ENCODE measurements around the gene IL19. TPM values are rescaled to one million over a fixed set of nuclear protein-coding genes. Genes with fewer than 3 reads are reported as not detected.

Gene IL19
- polyA plus RNA-seq, 1 of the 3 experiments (the other 2 are of a cell fraction): not detected

GRCh38 chr1:206821493-206821892 is 50.9 kb downstream of the IL19 start:
- no peak for DNase-seq
- CTCF ChIA-PET: interaction anchor here (1.7 kb wide), 1 partner anchor 12 kb away, joined by 4 read pairs; no protein-coding TSS in a partner anchor
- Histone ChIP-seq H3K9ac (no peak overlapping the region), H3K79me2 (ENCODE audit: insufficient read depth) (no peaks in the 10 kb centered on the region), H4K20me1 (ENCODE audit: insufficient read depth) (no peaks in the 10 kb centered on the region), H3F3A (replicated peaks; ENCODE audit: insufficient read depth) (no peaks in the 10 kb centered on the region), H3K4me3 (ENCODE audit: low read depth in 2 of 2, low read length in 1 of 2) (no peak overlapping the region), H3K9me3 (no peaks in the 10 kb centered on the region), H3K9me2 (no peaks in the 10 kb centered on the region), H3K27me3 (ENCODE audit: insufficient read depth) (no peaks in the 10 kb centered on the region), H3K27ac (ENCODE audit: low read depth in 2 of 2, low read length in 1 of 2) (no peak overlapping the region), H3K36me3 (replicated peaks in 1 of 2; ENCODE audit: control insufficient read depth in 1 of 2, insufficient read depth in 2 of 2, low read length in 1 of 2) (no peaks in the 10 kb centered on the region), H3K4me2 (no peak overlapping the region), H2AFZ (ENCODE audit: low read depth) (no peak overlapping the region), H3K4me1 (ENCODE audit: control insufficient read depth in 1 of 2, insufficient read depth in 2 of 2, low read depth in 1 of 2, low read length in 1 of 2) (peaks cover 0 to 3% of the 10 kb centered on the region in 2 experiments; a peak in 2 of 4 replicates)
- POLR2A ChIA-PET: no interaction called here
- TF ChIP-seq SMC3 (IDR thresholded peaks at IDR 0.05; ENCODE audit: low read depth, low read length): no peak
- 70% methylated on average over 4 of the region's 4 CpGs for WGBS (ENCODE audit: low lambda C conversion rate)

GRCh38 chr1:206823727-206824126 is 53.2 kb downstream of the IL19 start:
- Histone ChIP-seq H2AFZ (ENCODE audit: low read depth) (no peak overlapping the region), H3K9me2 (no peaks in the 10 kb centered on the region), H3K27me3 (ENCODE audit: insufficient read depth) (no peaks in the 10 kb centered on the region; the same call in 1 of the 2 replicates), H3F3A (replicated peaks; ENCODE audit: insufficient read depth) (no peaks in the 10 kb centered on the region), H3K9me3 (no peaks in the 10 kb centered on the region), H3K36me3 (replicated peaks in 1 of 2; ENCODE audit: control insufficient read depth in 1 of 2, insufficient read depth in 2 of 2, low read length in 1 of 2) (no peaks in the 10 kb centered on the region), H3K9ac (no peak overlapping the region), H3K4me2 (no peak overlapping the region; the same call in 1 of the 2 replicates), H3K79me2 (ENCODE audit: insufficient read depth) (no peaks in the 10 kb centered on the region), H3K27ac (ENCODE audit: low read depth in 2 of 2, low read length in 1 of 2) (no peak overlapping the region), H3K4me3 (ENCODE audit: low read depth in 2 of 2, low read length in 1 of 2) (no peak overlapping the region), H4K20me1 (ENCODE audit: insufficient read depth) (no peaks in the 10 kb centered on the region), H3K4me1 (ENCODE audit: control insufficient read depth in 1 of 2, insufficient read depth in 2 of 2, low read depth in 1 of 2, low read length in 1 of 2) (peaks cover 0 to 6% of the 10 kb centered on the region in 2 experiments; a peak in 1 of 4 replicates)
- CTCF ChIA-PET: interaction anchor here (1.2 kb wide), 1 partner anchor 9 kb away, joined by 3 read pairs; no protein-coding TSS in a partner anchor
- WGBS (ENCODE audit: low lambda C conversion rate): 81% methylated on average over 5 of the region's 5 CpGs
- no peak for DNase-seq
- POLR2A ChIA-PET: no interaction called here
- no peak for TF ChIP-seq TCF12 (IDR thresholded peaks at IDR 0.05)
- no peak for TF ChIP-seq FOXJ3 (CRISPR knock-in tag; IDR thresholded peaks at IDR 0.05)
- no peak for TF ChIP-seq YY1 (IDR thresholded peaks at IDR 0.05; ENCODE audit: low read depth)
- TF ChIP-seq ZBTB33 (IDR thresholded peaks at IDR 0.05; ENCODE audit: borderline replicate concordance, low read depth): no peak
- TF ChIP-seq RFX5 (IDR thresholded peaks at IDR 0.05; ENCODE audit: low read length): no peak
- no peak for TF ChIP-seq FOSL2 (IDR thresholded peaks at IDR 0.05; ENCODE audit: borderline replicate concordance, low read depth)
- TF ChIP-seq PBX3 (IDR thresholded peaks at IDR 0.05): no peak
- no peak for TF ChIP-seq NRF1 (IDR thresholded peaks at IDR 0.05; ENCODE audit: low read depth, low read length)
- no peak for TF ChIP-seq EZH2phosphoT487 (IDR thresholded peaks at IDR 0.05; ENCODE audit: borderline replicate concordance, low read depth)
- TF ChIP-seq POLR2AphosphoS5 (IDR thresholded peaks at IDR 0.05; ENCODE audit: low read depth, low read length): no peak
- no peak for TF ChIP-seq USF2 (IDR thresholded peaks at IDR 0.05; ENCODE audit: borderline replicate concordance, low read depth, low read length)
- no peak for TF ChIP-seq MAX (IDR thresholded peaks at IDR 0.05; ENCODE audit: low read depth)
- TF ChIP-seq JUND (IDR thresholded peaks at IDR 0.05): no peak
- no peak for TF ChIP-seq EP300 (IDR thresholded peaks at IDR 0.05; ENCODE audit: borderline replicate concordance in 1 of 2, low read depth in 1 of 2, low read length in 1 of 2)
- TF ChIP-seq MEF2A (IDR thresholded peaks at IDR 0.05; ENCODE audit: borderline replicate concordance, low read depth): no peak
- TF ChIP-seq RAD21 (IDR thresholded peaks at IDR 0.05; ENCODE audit: low read length): no peak
- no peak for TF ChIP-seq SIN3A (IDR thresholded peaks at IDR 0.05; ENCODE audit: borderline replicate concordance, low read depth, low read length)
- TF ChIP-seq CTCF (IDR thresholded peaks at IDR 0.05): no peak
